ENCODE data around the gene ARCN1.
"Not testable (repeated sequence)": the region's sequence is repeated elsewhere in the genome, so short reads cannot be mapped to it uniquely, and the experiment has no call there.

The ARCN1 gene

GRCh38 chr11:118594984-118595383 is 22.8 kb downstream of the ARCN1 start:
- not testable (repeated sequence) for H3K9me3 Mint-ChIP-seq; H3K4me1 Mint-ChIP-seq; H3K4me3 Mint-ChIP-seq; H3K27me3 Mint-ChIP-seq (ENCODE audit: low read depth)
- TF ChIP-seq CTCF (IDR thresholded peaks at IDR 0.05; ENCODE audit: unreplicated experiment in 3 of 3): peak; percentile 53 to 70 (median 55)
- H3K27ac Mint-ChIP-seq: peak overlapping the region in 2 of 3 experiments; percentile 39 to 72
- H3K36me3 Mint-ChIP-seq (ENCODE audit: low read depth): peaks cover 68% of the 10 kb centered on the region

- peak overlapping the region; percentile 43 to 85 (median 81) for H3K27ac Mint-ChIP-seq
- H3K9me3 Mint-ChIP-seq: no peaks in the 10 kb centered on the region
- H3K4me1 Mint-ChIP-seq: peaks cover 6% of the 10 kb centered on the region
- no peak overlapping the region for H3K4me3 Mint-ChIP-seq
- peaks cover 65% of the 10 kb centered on the region for H3K36me3 Mint-ChIP-seq (ENCODE audit: low read depth)
- no peak for TF ChIP-seq CTCF (IDR thresholded peaks at IDR 0.05; ENCODE audit: unreplicated experiment in 3 of 3)
- no peaks in the 10 kb centered on the region for H3K27me3 Mint-ChIP-seq (ENCODE audit: low read depth)
Observed at GRCh38 chr11:118596224-118597146, 24.3 kb downstream of the ARCN1 start.

GRCh38 chr11:118597556-118597955 is 25.3 kb downstream of the ARCN1 start:
- peak overlapping the region in 2 of 3 experiments; percentile 31 to 85 for H3K27ac Mint-ChIP-seq
- no peak for TF ChIP-seq CTCF (IDR thresholded peaks at IDR 0.05; ENCODE audit: unreplicated experiment in 3 of 3)
- no peaks in the 10 kb centered on the region for H3K9me3 Mint-ChIP-seq
- H3K27me3 Mint-ChIP-seq (ENCODE audit: low read depth): no peaks in the 10 kb centered on the region
- H3K4me3 Mint-ChIP-seq: no peak overlapping the region
- H3K4me1 Mint-ChIP-seq: peaks cover 12% of the 10 kb centered on the region
- H3K36me3 Mint-ChIP-seq (ENCODE audit: low read depth): peaks cover 76% of the 10 kb centered on the region

- H3K27me3 Mint-ChIP-seq (ENCODE audit: low read depth): peaks cover 4% of the 10 kb centered on the region
- H3K4me1 Mint-ChIP-seq: peaks cover 46% of the 10 kb centered on the region
- TF ChIP-seq CTCF (IDR thresholded peaks at IDR 0.05; ENCODE audit: unreplicated experiment in 3 of 3): no peak
- no peaks in the 10 kb centered on the region for H3K9me3 Mint-ChIP-seq
- peaks cover 44% of the 10 kb centered on the region for H3K36me3 Mint-ChIP-seq (ENCODE audit: low read depth)
- H3K4me3 Mint-ChIP-seq: peak overlapping the region in 1 of 3 experiments; percentile 0
- H3K27ac Mint-ChIP-seq: peak overlapping the region; percentile 68 to 86 (median 74)
Observed at GRCh38 chr11:118602331-118602730, 30.1 kb downstream of the ARCN1 start.

GRCh38 chr11:118603709-118604108 is 31.5 kb downstream of the ARCN1 start:
- Mint-ChIP-seq H3K27ac (peak overlapping the region; percentile 95 to 99 (median 95)), H3K36me3 (ENCODE audit: low read depth) (peaks cover 36% of the 10 kb centered on the region), H3K4me1 (peaks cover 49% of the 10 kb centered on the region)
- H3K4me3 Mint-ChIP-seq; H3K9me3 Mint-ChIP-seq; H3K27me3 Mint-ChIP-seq (ENCODE audit: low read depth): not testable (repeated sequence)

- no peak for TF ChIP-seq CTCF (IDR thresholded peaks at IDR 0.05; ENCODE audit: unreplicated experiment in 3 of 3)
- H3K9me3 Mint-ChIP-seq: no peaks in the 10 kb centered on the region
- peaks cover 56% of the 10 kb centered on the region for H3K4me1 Mint-ChIP-seq
- peak overlapping the region in 2 of 3 experiments; percentile 19 to 36 for H3K4me3 Mint-ChIP-seq
- H3K27ac Mint-ChIP-seq: peak overlapping the region; percentile 95 to 99 (median 95)
- H3K27me3 Mint-ChIP-seq (ENCODE audit: low read depth): peaks cover 15% of the 10 kb centered on the region
- peaks cover 29% of the 10 kb centered on the region for H3K36me3 Mint-ChIP-seq (ENCODE audit: low read depth)
Observed at GRCh38 chr11:118604566-118604965, 32.4 kb downstream of the ARCN1 start.

Measured in nephron (organoid).